H1 (cell line): ENCODE results near the gene GLG1.
"Not testable (repeated sequence)": the region's sequence is repeated elsewhere in the genome, so short reads cannot be mapped to it uniquely, and the experiment has no call there.

ENCODE experiments used
- EZH2 ChIP-seq: fragments of 200-600 bp; sonication (generic); IDR thresholded peaks from 2 replicates; pipeline ENCODE4 v1.7.1; 2012; ENCODE audit warnings: low read depth, mild to moderate bottlenecking, moderate library complexity, low read length, inconsistent platforms; ENCODE audit not compliant: severe bottlenecking
- GABPA ChIP-seq: IDR thresholded peaks from 2 replicates; pipeline ENCODE4 v1.6.1; 2011; ENCODE audit warnings: mild to moderate bottlenecking, low read length, moderate library complexity, borderline replicate concordance; ENCODE audit not compliant: insufficient read depth
- NANOG ChIP-seq: IDR thresholded peaks from 2 replicates; pipeline ENCODE4 v1.6.1; 2011; ENCODE audit warnings: low read length, low read depth, mild to moderate bottlenecking, inconsistent platforms; ENCODE audit not compliant: insufficient read depth, poor library complexity, severe bottlenecking
- POLR2A ChIP-seq, 2 experiments: IDR thresholded peaks; 1 replicate in 1 of 2; 2 replicates in 1 of 2; pipeline ENCODE4 v1.6.1; 2011; ENCODE audit warnings: low read depth in 2 of 2, low read length in 2 of 2, mild to moderate bottlenecking in 2 of 2; ENCODE audit errors: control extremely low read depth in 1 of 2
- POU5F1 ChIP-seq: IDR thresholded peaks from 2 replicates; pipeline ENCODE4 v1.6.1; 2011; ENCODE audit warnings: low read depth, mild to moderate bottlenecking, low read length, moderate library complexity
- RNF2 ChIP-seq: fragments of 200-900, 300-1000 bp; sonication (generic); IDR thresholded peaks from 2 replicates; pipeline ENCODE4 v1.7.1; 2016; ENCODE audit warnings: borderline replicate concordance, low read depth, mild to moderate bottlenecking, antibody characterized with exemption, low read length; ENCODE audit not compliant: poor library complexity, severe bottlenecking; ENCODE audit errors: missing control alignments
- SP1 ChIP-seq: IDR thresholded peaks from 2 replicates; pipeline ENCODE4 v1.6.1; 2011; ENCODE audit warnings: low read depth, low read length
- TCF12 ChIP-seq: IDR thresholded peaks from 2 replicates; pipeline ENCODE4 v1.6.1; 2011; ENCODE audit warnings: low read depth, mild to moderate bottlenecking, low read length
- TEAD4 ChIP-seq: IDR thresholded peaks from 2 replicates; pipeline ENCODE4 v1.6.1; 2012; ENCODE audit warnings: low read depth, low read length, inconsistent platforms, mixed read lengths
- TF ChIP-seq, protein P1 (sequence below), 3 experiments: IDR thresholded peaks; 1 replicate in 2 of 3; 2 replicates in 1 of 3; pipeline versions ENCODE4 v1.5.1 to v1.6.1; 2011; ENCODE audit warnings: low read length in 3 of 3, mild to moderate bottlenecking in 3 of 3, inconsistent platforms in 2 of 3, low read depth in 1 of 3, moderate library complexity in 1 of 3; ENCODE audit not compliant: insufficient read depth in 1 of 3; ENCODE audit errors: control extremely low read depth in 1 of 3
- TF ChIP-seq, protein P2 (sequence below): IDR thresholded peaks from 2 replicates; pipeline ENCODE4 v1.6.1; 2011; ENCODE audit warnings: low read length, improper control_type of control experiment
- TF ChIP-seq, protein P3 (sequence below): IDR thresholded peaks from 2 replicates; pipeline ENCODE4 v1.6.1; 2012; ENCODE audit warnings: inconsistent platforms

DNA sequence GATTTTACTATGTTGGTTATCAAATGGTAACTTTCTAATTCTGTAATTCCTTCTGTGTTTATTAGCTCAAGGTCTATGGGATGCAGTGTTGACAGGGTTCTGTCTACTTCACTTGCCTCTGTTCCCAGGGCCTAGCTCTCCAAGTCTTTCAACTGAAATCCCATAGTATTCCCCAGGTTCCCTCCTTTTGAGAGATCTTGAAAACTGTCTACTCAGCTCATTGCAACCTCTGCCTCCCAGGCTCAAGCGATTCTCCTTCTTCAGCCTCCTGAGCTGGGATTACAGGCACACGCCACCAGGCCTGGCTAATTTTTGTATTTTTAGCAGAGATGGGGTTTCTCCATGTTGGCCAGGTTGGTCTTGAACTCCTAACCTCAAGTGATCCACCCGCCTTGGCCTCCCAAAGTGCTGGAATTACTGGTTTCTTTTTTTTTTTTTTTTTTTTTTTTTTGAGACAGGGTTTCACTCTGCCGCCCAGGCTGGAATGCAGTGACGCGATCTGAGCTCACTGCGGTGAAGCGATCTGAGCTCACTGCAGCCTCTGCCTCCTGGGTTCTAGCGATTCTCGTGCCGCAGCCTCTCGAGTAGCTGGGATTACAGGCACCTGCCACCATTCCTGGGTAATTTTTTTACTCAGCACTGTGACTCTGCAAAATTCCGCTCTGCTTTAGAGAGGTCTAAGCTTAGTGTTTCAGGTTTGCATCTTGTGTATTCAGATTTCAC lies 163.1 kb downstream of the GLG1 start:
- not testable (repeated sequence) for TF ChIP-seq EZH2; GABPA; RNF2; POLR2A (IDR thresholded peaks at IDR 0.05; ENCODE audit: control extremely low read depth in 1 of 2, low read depth in 2 of 2, low read length in 2 of 2); SP1; NANOG; POU5F1; TEAD4; TCF12
- TF ChIP-seq, protein P1, sequence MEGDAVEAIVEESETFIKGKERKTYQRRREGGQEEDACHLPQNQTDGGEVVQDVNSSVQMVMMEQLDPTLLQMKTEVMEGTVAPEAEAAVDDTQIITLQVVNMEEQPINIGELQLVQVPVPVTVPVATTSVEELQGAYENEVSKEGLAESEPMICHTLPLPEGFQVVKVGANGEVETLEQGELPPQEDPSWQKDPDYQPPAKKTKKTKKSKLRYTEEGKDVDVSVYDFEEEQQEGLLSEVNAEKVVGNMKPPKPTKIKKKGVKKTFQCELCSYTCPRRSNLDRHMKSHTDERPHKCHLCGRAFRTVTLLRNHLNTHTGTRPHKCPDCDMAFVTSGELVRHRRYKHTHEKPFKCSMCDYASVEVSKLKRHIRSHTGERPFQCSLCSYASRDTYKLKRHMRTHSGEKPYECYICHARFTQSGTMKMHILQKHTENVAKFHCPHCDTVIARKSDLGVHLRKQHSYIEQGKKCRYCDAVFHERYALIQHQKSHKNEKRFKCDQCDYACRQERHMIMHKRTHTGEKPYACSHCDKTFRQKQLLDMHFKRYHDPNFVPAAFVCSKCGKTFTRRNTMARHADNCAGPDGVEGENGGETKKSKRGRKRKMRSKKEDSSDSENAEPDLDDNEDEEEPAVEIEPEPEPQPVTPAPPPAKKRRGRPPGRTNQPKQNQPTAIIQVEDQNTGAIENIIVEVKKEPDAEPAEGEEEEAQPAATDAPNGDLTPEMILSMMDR (IDR thresholded peaks at IDR 0.05; ENCODE audit: control extremely low read depth in 1 of 3, insufficient read depth in 1 of 3, low read depth in 1 of 3, low read length in 3 of 3): not testable (repeated sequence)
- TF ChIP-seq, protein P2, sequence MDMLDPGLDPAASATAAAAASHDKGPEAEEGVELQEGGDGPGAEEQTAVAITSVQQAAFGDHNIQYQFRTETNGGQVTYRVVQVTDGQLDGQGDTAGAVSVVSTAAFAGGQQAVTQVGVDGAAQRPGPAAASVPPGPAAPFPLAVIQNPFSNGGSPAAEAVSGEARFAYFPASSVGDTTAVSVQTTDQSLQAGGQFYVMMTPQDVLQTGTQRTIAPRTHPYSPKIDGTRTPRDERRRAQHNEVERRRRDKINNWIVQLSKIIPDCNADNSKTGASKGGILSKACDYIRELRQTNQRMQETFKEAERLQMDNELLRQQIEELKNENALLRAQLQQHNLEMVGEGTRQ: not testable (repeated sequence)
- TF ChIP-seq, protein P3, sequence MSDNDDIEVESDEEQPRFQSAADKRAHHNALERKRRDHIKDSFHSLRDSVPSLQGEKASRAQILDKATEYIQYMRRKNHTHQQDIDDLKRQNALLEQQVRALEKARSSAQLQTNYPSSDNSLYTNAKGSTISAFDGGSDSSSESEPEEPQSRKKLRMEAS: not testable (repeated sequence)
